Measurements from ENCODE around the gene SMPD1.

DNA sequence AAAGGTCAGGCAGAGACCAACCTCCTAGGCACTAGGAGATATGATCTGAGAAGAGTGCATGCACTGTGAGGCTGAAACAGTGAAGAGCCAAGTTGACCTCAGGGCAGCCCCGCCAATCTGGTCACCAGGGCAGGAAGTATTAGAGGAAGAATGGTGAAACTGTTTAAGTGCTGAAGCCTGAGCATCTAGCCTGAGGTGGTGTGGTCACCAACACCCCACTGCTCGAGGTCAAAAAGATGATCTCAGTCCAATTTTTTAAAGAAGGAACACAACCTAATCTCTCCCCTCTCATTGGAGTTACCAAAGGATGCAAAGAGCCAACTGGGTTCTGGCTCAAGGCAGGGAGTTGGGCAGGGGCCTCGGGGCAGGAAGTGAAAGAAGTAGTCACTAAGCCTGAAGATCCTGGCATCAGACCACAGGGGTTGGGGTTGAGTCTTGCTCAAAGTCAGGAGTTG lies 24.6 kb downstream of the SMPD1 start:
- TF ChIP-seq, protein P1, sequence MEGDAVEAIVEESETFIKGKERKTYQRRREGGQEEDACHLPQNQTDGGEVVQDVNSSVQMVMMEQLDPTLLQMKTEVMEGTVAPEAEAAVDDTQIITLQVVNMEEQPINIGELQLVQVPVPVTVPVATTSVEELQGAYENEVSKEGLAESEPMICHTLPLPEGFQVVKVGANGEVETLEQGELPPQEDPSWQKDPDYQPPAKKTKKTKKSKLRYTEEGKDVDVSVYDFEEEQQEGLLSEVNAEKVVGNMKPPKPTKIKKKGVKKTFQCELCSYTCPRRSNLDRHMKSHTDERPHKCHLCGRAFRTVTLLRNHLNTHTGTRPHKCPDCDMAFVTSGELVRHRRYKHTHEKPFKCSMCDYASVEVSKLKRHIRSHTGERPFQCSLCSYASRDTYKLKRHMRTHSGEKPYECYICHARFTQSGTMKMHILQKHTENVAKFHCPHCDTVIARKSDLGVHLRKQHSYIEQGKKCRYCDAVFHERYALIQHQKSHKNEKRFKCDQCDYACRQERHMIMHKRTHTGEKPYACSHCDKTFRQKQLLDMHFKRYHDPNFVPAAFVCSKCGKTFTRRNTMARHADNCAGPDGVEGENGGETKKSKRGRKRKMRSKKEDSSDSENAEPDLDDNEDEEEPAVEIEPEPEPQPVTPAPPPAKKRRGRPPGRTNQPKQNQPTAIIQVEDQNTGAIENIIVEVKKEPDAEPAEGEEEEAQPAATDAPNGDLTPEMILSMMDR (tag by site-specific recombination; IDR thresholded peaks at IDR 0.05): no peak
- TF ChIP-seq SCRT1 (tag by site-specific recombination; IDR thresholded peaks at IDR 0.05; ENCODE audit: borderline replicate concordance) (no peak), ZBTB20 (tag by site-specific recombination; IDR thresholded peaks at IDR 0.05) (no peak), ZNF677 (tag by site-specific recombination; IDR thresholded peaks at IDR 0.05) (no peak), ZNF2 (tag by site-specific recombination; IDR thresholded peaks at IDR 0.05) (no peak), MEIS1 (CRISPR knock-in tag; IDR thresholded peaks at IDR 0.05; ENCODE audit: borderline replicate concordance) (no peak), ZNF621 (tag by site-specific recombination; IDR thresholded peaks at IDR 0.05) (no peak), ZNF623 (tag by site-specific recombination; IDR thresholded peaks at IDR 0.05) (no peak), PRDM1 (tag by site-specific recombination; IDR thresholded peaks at IDR 0.05) (no peak)
- TF ChIP-seq, protein P2, sequence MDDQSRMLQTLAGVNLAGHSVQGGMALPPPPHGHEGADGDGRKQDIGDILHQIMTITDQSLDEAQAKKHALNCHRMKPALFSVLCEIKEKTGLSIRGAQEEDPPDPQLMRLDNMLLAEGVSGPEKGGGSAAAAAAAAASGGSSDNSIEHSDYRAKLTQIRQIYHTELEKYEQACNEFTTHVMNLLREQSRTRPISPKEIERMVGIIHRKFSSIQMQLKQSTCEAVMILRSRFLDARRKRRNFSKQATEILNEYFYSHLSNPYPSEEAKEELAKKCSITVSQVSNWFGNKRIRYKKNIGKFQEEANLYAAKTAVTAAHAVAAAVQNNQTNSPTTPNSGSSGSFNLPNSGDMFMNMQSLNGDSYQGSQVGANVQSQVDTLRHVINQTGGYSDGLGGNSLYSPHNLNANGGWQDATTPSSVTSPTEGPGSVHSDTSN (CRISPR knock-in tag; IDR thresholded peaks at IDR 0.05): no peak
- TF ChIP-seq, protein P3, sequence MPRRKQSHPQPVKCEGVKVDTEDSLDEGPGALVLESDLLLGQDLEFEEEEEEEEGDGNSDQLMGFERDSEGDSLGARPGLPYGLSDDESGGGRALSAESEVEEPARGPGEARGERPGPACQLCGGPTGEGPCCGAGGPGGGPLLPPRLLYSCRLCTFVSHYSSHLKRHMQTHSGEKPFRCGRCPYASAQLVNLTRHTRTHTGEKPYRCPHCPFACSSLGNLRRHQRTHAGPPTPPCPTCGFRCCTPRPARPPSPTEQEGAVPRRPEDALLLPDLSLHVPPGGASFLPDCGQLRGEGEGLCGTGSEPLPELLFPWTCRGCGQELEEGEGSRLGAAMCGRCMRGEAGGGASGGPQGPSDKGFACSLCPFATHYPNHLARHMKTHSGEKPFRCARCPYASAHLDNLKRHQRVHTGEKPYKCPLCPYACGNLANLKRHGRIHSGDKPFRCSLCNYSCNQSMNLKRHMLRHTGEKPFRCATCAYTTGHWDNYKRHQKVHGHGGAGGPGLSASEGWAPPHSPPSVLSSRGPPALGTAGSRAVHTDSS (tag by site-specific recombination; IDR thresholded peaks at IDR 0.05): no peak
- TF ChIP-seq, protein P4, sequence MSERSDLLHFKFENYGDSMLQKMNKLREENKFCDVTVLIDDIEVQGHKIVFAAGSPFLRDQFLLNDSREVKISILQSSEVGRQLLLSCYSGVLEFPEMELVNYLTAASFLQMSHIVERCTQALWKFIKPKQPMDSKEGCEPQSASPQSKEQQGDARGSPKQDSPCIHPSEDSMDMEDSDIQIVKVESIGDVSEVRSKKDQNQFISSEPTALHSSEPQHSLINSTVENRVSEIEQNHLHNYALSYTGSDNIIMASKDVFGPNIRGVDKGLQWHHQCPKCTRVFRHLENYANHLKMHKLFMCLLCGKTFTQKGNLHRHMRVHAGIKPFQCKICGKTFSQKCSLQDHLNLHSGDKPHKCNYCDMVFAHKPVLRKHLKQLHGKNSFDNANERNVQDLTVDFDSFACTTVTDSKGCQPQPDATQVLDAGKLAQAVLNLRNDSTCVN (tag by site-specific recombination; optimal IDR thresholded peaks at IDR 0.05): no peak
